NCI-H82 treated with DMSO at 0.1 percent for 48 hours (cell line): Measurements from ENCODE around the gene SSC5D.

Experiments used
- DNase-seq: peaks from one replicate; lab custom pipeline; 2025; ENCODE audit not compliant: unreplicated experiment; lab: John Stamatoyannopoulos, UW

SSC5D gene

GRCh38 chr19:55552620-55553019 lies 64.4 kb downstream of the SSC5D start:
- DNase-seq: no peak

- DNase-seq: no peak
These were observed 65.3 kb downstream of the SSC5D start for GRCh38 chr19:55553217-55554182.

- no peak for DNase-seq
These were observed 66.1 kb downstream of the SSC5D start for GRCh38 chr19:55554302-55554701.

GRCh38 chr19:55554741-55555152 lies 66.5 kb downstream of the SSC5D start:
- DNase-seq: peak; percentile 18

GRCh38 chr19:55559684-55560083 lies 71.4 kb downstream of the SSC5D start:
- DNase-seq: no peak

GRCh38 chr19:55563261-55563690 lies 75.0 kb downstream of the SSC5D start:
- peak; percentile 30 for DNase-seq

- DNase-seq: no peak
These were observed 78.6 kb downstream of the SSC5D start for GRCh38 chr19:55566823-55567222.

GRCh38 chr19:55567708-55568328 lies 79.6 kb downstream of the SSC5D start:
- DNase-seq: no peak
